Measurements from ENCODE around the gene ABL1.
"Not testable (repeated sequence)": the region's sequence is repeated elsewhere in the genome, so short reads cannot be mapped to it uniquely, and the experiment has no call there.

Gene ABL1

DNA sequence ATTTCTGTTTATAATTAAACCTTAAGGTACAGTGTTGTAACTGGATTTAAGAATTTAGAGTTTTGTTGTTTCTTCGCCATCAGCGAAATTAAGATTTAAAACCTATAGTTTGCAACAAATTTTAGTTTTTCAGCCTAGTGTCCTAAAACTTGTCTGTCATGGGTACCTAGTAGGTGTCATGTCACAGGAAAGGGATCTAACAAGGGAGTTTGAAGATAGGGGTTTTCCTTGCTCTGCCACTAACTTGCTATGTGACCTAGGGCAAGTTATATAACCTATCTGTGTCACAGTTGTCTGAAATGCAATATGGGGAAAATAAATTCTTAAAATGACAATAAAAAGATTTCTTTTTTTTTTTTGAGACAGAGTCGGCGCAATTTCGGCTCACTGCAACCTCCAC, 9.2 kb upstream of the ABL1 start:
- no peak for DNase-seq

DNA sequence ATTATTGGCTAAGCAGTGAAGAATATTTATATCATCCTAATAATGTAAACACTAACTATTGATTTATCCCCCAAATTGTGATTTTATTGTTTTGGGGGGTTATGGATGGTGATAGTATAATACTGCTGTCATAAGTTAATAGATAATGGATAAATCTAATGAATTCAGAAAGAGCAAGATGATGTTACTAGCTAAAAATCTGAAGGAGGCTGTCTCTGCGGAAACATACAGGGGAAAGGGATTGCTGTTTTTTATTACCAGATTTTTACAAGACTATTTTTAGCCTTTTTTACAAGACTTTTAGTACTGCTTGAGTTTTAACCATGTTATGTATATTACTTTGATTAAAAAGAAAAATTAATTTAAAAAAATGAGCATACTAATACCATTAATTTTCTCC, 5.3 kb upstream of the ABL1 start:
- DNase-seq: no peak

DNA sequence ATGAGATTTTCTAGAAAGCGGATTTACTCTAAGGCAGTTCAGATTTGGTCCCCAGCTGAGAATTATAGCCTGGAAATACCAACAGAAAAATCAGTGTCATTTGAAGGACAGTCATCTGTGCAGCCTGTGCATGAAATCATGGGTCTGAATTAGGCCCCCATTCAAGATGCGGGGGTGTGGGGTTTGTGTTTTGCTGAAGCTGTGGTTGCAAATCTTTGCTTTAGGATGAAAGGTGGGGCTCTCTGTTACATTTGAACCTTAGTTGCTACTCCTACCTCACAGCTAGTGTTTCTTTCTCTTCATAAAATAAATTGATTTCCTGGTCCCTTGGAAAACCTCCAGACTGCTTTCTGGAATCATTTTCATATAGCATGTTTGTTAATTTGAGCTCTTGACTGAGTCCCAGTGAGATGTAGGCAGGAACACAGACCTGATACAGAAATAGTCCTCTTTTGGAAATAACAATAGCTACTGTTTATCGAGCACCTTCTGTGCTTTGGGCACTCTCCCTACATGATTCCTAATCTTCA, 4.8 kb upstream of the ABL1 start:
- no peak for DNase-seq

DNA sequence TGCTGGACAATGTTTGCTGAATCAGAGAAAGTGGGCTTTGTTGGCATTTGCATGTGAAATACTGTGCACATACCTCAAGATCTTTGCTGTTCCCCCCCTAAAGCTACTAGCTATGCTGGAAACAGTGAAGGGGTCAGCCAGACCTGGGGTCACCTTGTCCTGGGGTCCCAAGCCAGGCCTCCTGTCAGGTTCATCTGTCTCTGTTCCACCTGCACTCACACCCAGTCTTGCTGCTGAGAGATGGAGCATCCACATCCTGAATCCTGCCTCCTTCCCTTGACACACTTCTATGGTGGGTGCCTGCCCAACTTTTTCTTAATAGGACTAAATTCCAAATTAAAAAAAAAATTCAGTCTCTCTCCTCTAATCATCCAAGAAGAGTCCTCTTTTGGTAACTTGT, 4.0 kb upstream of the ABL1 start:
- no peak for DNase-seq

DNA sequence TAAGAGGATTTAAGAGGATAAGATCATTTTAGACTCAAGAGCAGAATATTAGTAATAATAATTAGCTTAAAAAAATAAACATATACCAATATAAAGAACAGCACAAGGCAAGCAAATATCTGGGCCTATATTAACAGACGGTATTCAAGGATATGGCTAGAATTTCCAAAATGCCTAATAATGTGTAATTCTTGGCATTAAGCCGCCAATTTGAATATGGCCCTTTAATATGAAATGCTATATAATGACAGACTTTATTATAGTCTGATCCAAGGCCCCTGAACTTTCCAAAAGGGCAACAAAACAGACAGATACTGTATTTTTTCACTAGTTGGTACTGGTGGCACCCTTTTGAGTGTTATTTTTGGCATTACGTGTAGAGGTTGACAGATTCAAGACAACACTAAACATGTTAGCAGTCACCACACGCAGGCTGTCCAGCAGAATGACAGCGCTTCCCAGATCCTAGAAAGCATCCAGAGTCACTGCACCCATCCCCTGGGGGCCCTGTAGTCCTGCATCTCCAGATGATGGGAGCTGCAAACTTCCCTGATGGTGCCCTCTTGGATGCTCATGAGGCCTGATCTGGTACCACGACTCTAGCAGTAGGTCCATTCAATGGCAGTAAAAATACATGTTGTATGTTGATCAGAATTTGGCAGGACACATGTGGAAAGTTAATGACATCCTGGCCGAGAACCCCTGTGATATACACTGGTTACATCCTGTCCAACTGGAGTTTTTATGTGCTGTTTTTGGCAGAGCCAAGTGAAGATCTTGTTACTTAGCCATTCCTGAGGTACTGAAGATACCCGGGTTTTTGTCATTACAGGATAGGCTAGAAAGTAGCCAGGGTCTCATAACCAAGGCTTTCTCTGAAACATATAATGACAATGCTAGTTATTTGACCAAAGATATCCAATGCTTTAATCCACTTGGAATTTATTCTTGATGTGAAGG, 1.7 kb upstream of the ABL1 start:
- DNase-seq: no peak

DNA sequence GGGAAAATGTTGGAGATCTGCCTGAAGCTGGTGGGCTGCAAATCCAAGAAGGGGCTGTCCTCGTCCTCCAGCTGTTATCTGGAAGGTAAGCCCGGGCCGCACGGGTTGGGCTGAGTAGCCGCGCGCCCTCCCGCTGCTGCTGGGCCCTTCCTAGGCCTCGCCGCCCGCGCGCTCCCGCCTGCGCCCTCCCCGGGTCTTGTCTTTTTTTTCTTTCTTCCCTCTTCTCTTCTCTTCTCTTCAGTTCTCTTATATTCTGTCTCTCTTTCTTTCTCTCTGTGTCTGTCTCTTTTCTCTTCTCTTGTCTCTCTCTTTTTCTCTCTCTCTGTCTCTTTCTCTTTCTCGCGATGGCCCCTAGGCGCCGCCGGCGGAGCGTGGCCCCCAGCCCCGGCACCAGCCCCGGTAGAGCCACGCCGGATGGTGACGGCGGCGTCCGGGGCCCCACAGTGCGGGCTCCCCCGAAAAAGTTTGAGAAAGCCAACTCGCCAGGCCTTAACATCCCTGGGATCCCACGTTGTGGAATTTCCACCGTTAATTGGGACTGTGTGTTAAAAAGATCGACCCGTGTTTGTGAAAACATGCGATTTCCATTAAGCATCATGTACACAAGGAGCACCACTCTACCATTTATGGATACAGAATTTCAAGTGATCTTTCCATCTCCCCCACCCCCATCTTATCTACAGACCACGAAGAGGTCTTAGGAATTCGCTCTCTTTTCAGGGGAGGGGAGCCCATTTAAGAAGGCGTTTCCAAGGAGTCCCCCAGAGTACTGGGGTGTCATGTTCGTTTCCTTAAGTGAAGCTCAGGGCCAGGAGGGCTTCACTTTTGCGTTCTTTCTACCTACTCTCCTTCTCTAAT, 616 bp downstream of the ABL1 start:
- DNase-seq: peak; percentile 76

DNA sequence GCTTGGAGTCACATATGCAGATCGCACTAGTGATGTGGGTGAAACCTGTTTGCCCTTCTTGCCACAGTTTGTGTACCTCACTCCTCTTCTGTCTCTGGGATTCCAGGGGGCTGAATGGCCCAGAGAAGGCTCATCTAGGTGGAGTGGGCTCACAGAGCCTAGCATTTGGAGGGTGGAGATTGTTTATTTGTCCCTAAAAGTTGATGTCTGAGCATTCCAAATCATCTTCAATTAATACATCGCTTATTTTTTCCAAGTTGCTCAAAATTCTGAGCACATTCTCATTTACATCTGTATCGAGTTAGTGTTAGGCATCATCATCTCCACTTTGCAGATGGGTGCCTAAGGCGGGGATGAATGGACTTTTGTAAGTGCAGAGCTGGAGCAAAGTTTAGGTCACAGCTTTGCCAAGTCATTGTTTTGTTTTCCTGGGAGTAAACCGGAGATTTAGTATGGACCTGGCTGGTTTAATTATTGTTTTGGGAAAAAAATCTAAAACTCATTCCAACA, 2.0 kb downstream of the ABL1 start:
- no peak for DNase-seq

DNA sequence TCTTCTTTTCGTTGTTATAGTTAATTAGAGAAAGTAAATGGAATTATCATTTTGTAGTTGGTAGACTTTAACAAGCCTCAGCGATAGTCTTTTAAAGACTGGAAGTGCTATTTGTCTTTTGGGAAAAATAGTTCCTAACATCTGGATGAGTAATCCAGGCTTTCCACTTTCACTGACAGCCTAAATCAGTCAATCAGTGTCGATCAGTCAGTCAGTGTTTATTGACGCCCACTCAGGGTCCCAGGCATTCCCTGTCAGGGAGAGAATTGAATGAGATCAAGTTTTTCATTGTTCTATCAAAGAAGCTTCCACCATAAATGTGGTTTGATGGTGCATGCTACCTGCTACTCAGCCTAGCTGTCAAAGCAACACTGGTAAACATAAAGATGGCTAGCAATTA, 2.6 kb downstream of the ABL1 start:
- no peak for DNase-seq

DNA sequence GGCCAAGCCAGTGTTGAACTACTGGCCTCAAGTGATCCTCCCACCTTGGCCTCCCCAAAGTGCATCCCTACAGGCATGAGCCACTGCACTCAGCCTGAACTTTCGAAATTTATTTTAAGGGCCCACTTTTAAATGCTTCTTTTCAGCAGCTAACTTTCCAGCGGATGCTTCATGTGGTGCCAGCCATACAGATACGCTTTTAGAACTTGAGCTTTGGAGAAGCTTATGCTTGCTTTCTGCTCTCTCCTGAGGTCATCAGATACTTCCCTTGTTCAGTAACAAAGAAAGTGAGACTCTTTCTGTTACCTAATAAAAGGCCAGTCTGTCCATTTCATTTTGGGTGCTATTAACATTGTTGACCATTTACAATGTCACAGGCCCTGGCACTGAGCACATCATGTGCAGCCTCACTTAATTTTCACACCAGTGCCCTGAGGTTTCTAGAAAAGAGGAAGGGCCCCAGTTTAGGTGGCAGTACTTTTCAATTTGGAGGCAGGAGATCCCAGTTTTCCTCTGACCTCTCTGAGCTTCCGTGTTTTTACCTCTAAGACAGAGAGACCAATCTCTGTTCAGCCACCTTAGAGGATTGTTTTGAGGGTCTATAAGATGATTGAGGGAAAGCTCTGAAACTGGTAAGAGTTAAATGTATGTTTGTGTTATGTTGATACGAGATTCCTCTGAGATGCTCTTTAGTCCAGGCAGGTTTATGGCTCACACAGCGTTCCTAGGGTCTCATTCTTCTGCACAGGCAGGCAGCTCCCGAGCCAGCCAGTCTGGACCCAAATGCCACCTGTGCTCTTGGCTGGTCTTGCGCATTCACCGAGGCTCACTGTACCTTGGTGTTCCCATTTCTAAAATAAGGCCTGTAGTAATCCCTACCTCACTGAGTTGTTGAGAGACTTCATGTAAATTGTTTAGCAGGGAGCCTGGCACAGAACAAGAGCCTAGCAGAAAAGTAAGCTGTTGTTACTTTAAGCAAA, 4.4 kb downstream of the ABL1 start:
- DNase-seq: no peak

DNA sequence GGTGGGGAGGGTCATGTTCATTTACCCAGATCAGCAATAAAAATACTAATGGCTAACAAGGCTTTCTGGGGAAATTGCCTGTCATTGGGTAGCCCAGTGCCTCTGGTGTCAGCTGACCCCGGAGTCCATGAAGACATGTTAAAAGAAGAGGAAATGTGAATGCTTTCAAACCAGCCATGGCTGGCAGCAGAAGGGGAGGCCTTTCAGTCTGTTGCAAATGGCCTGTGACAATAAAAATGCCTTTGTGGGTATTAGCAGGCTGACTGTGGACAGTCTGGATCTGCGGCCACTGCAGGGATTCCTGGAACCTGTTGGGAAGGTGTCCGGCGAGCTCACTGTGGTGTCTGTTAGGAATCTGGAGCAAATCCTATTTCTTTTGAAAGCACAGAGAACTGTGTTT, 7.5 kb downstream of the ABL1 start:
- DNase-seq: no peak

DNA sequence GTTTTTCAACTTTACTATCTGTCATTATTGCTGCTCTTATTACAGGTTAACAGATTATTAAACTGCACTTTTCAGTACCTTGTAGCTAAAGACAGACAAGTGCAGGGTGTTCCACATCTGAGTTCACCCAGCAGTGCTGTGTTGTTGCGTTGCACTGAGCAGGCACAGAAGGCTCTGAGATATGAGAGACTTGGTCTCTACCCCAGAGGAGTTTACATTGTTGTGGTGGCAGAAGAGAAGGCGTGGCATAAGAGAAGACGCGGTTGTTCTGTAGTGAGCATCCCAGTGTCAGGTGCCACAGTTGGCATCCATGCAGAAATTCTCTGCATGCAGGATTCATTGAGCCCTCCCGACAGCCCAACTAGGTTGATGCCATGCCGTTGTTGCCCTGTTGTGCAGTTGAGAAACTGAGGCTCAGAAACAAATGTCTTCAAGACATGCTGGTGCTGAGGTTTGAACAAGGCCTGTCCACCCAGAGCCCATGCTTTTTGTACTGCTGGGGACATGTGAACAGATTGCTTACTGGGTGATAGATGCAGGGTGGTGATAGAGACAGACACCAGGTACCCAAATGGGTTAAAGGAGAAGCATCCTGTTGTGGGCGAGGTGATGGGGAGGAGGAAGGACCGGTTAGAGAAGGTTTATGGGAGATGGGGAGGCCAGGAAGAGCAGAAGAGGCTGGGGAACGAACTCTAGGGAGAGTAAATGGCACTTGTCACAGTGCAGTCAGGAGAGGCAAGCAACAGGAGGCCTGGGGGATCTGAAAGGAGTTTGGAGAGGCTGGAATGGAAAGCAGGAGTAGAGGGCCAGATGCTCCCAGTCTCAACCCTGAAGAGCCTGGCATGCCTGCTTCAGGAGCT, 8.2 kb downstream of the ABL1 start:
- DNase-seq: no peak

DNA sequence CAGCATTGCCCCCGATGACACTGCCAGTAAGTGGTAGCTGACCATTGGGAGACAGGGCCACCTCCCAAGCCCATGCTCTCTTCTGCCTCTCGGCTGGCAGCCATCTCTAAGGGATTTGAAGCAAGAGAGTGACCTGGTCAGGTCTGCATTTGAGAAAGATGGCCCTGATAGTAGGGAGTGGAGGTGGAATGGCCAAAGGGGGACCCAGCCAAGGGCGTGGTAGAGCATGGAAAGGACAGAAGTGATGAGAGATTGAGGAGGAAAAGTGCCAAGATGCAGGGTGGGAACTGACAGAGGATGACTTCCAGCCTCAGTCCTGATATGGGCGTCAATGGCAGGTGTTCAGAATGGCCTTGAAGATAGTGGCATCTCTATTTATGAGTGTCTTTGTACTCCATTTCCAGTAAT, 9.0 kb downstream of the ABL1 start:
- no peak for DNase-seq

DNA sequence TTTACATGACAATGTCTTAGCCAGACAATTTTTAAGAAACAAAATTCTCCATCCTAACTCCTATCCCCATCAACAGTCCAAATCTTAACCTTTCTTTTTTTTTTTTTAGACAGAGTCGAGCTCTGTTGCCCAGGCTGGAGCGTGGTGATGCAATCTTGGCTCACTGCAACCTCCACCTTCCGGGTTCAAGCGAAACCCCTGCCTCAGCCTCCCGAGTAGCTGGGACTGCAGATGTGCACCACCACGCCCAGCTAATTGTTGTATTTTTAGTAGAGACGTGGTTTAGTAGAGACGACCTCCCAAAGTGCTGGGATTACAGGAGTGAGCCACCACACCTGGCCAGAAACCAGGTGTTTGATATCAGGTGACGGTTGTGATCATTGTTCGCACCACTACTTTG, 10.2 kb downstream of the ABL1 start:
- DNase-seq: no peak

DNA sequence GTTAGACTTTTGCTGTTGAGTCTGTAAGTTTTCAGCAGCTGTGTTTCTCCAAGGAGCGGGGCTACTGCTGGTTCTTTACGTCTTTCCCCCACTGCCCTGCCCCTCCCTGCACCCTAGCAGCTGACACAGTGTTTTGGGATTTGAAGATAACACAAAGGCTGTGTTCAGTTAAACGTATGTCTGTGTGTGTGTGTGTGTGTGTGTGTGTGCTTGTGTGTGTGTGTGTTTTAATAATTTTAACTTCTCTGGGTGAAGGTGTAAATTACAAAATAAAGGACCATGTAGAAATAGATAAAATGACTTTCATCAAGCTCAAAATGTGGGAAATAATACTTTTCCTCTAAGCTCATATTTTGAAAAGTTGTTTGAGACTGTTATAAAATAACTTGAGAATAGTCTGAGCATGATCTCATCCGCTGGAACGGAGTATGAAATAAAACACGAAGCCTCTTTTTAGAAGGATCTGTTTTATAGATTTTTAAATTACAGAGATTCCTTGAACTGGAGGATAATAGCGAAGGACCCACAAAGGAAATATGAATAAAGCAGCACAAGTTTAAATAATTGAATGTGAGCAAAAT, 10.9 kb downstream of the ABL1 start:
- no peak for DNase-seq

DNA sequence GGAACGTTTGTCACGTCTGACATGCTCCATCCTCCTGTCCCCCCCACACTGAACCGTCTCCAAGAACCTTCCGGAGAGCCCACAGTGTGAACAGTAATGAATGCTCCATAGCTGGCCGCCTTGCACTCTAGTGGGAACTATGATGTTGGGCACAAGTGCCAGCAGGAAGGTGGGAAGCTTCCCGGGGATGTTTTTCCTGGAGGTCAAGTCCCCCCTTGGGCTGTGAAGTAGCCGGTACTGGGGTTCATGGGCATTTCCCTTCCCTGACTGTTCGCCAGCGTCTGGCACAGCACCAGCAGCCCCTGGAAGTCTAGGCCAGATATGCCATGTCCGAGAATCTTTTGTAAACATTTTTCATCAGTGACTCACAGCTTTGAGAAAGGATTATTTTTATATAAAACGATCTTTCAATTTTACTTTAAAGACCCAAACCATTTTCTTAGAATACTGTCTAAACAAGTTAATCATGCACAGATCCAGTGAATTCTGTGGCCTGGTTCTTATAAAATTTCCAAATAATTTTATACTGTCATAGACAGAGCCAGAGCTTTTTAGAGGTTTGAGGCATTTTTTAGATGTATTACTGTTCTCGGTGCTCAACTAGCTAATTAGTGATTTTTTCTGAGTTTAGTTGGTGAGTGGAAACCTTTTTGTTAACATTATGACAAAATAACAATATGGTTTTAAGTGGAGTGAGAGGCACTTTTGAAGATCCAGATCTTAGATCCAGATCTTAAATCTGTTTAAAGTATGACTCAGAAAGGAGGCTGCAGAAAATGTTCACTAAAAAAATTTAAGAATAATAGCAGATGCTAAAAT, 11.6 kb downstream of the ABL1 start:
- no peak for DNase-seq

DNA sequence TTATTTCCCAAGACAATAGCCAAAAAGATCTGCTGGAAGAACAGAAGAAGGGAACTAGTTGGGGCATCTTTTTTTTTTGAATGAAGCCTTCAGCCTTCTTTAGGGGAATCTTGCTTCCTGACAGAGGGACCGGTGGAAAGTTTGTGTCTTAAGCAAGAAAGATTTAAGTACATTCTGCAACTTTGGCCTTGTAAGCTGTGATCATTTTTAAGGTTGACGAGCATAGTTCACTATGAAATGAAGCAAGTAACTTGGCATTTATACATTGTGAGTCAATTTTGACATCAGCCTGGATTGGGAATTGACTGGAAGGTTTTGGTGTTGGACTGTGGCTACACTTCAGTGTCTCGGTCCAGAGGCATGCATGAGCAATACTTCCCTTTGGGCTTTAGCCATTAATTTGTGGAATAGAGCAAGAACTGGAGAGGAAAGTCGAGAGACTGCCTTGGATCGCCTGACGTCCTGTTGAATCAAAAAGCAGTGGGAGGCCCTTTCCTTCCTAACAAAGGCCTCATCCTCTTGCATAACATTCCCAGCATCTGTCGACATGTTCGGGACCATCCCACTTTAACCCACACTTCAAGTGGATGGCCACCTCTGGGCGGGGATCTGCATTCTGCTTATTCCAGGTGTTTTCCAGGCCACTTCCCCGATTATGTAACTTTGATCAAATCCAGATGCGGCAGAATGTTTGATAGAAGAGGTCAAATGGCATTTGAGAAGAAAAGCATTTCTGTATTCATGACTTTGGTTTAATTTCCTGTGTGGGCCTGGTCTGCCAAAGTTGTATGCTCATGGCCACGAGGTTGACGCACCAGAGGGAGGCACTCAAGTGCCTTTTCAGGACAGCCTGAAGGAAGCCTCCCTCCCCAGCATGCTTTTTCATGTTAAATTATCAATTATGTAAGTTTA, 12.5 kb downstream of the ABL1 start:
- no peak for DNase-seq

DNA sequence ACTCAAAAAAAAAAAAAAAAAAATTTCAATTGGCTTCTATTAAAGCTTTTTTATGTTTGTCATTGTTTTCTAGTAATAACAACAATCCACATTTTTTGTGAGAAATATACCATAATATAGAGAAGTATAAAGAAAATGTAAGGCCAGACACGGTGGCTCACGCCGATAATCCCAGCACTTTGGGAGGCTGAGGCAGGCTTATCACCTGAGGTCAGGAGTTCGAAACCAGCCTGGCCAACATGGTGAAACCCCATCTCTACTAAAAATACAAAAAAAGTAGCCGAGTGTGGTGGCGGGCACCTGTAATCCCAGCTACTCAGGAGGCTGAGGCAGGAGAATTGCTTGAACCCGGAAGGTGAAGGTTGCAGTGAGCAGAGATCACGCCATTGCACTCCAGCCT, 13.5 kb downstream of the ABL1 start:
- not testable (repeated sequence) for DNase-seq

DNA sequence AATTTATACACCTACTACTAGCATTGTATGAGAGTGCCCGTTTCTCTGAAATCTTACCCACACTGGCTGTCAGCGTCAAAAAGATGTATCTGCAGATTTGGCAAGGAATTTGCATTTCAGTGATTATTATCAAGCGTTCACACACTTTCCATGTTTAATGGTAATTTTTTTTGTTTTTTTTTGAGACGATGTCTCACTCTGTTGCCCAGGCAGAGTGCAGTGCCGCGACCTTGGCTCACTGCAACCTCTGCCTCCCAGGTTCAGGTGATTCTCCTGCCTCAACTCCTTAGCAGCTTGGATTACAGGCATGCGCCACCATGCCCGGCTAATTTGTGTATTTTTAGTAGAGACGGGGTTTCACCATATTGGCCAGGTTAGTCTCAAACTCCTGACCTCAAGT, 14.3 kb downstream of the ABL1 start:
- DNase-seq: no peak

DNA sequence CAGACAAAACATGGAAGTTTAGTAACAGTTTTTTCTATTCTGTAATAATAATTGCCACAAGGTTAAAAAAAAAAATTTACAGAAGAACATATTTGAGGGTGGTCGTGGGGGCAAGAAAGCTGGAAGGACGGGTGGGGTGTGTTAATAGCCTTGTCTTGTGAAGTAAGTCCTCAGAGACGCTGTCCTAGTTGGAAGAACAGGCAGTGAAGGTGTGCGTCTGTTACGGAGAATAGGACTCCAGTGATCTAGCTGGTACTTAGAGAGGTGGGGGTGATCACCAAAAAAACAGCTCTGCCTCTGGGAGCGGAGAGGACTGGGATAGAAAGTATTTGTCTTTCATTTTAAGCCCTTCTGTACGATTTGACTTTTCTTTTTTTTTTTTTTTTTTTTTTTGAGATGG, 17.7 kb downstream of the ABL1 start:
- no peak for DNase-seq
